Testis (tissue), 3 donors: Measurements from ENCODE around the gene NTF3. TPM values are rescaled to one million over a fixed set of nuclear protein-coding genes. Genes with fewer than 3 reads are reported as not detected.

Experiments used
- DNase-seq: peaks from one replicate; pipeline ENCODE4 v3.0.0-alpha.2; 2019
- H3K27ac ChIP-seq, 2 donors: fragments of 200-600 bp; sonication (generic); one replicate each; pipeline ENCODE4 v1.5.1; 2019
- H3K27me3 ChIP-seq: fragments of 200-600 bp; sonication (generic); one replicate; pipeline ENCODE4 v1.5.1; 2019
- H3K36me3 ChIP-seq: fragments of 200-600 bp; sonication (generic); one replicate; pipeline ENCODE4 v1.5.1; 2017; ENCODE audit warnings: low read depth; ENCODE audit errors: missing control alignments
- H3K4me1 ChIP-seq: fragments of 200-600 bp; sonication (generic); one replicate; pipeline ENCODE4 v1.5.1; 2019
- H3K4me3 ChIP-seq, 2 donors: fragments of 200-600 bp; sonication (generic); one replicate each; pipeline ENCODE4 v1.5.1; 2017 to 2019
- H3K9me3 ChIP-seq: fragments of 200-600 bp; sonication (generic); one replicate; pipeline ENCODE4 v1.5.1; 2017
- POLR2A ChIP-seq: fragments of 450-650 bp; IDR thresholded peaks from one replicate; pipeline ENCODE4 v1.6.1; 2017; ENCODE audit warnings: antibody characterized with exemption, mild to moderate bottlenecking, moderate library complexity
- WGBS, 2 donors: methylation state at CpG; one replicate each; pipeline ENCODE4 v1.1.5; 2018; 5-methylcytosine and 5-hydroxymethylcytosine counted together
- intact Hi-C: fragments of 100-400 bp; cut with DNase I; formaldehyde crosslinking; loops from one replicate; pipeline ENCODE4 v1.15.1; 2023; ENCODE audit warnings: low total_unique reads
- polyA plus RNA-seq: library from polyadenylated mRNA; stranded (reverse); fragments of 350-450 nt; fragmentation: Illumina TruSeq; extraction: RNeasy Lipid Tissue Mini Kit (QIAGEN cat#74804); gene quantifications from one replicate; pipeline ENCODE4 v1.2.3, GENCODE V29; 2014; ENCODE audit warnings: low read depth, low replicate concordance; ENCODE audit not compliant: insufficient read depth
- total RNA-seq, 2 donors: library from RNA; depleted of rRNA; stranded (reverse); fragments of >200 nt; gene quantifications; one replicate each; pipeline ENCODE4 v1.2.3, GENCODE V29; 2016
- TF ChIP-seq, protein P1 (sequence below), 3 experiments: fragments of 450-650 bp in 2 of 3; fragments of 200-600 bp in 1 of 3; sonication (generic) in 1 of 3; IDR thresholded peaks; one replicate each; pipeline ENCODE4 v1.5.1; 2016 to 2019; ENCODE audit warnings: antibody characterized with exemption in 3 of 3, mild to moderate bottlenecking in 2 of 3, moderate library complexity in 1 of 3

NTF3 gene
- total and polyA plus RNA-seq, 3 donors from 2014 or later, result 1.1 to 2.2 (median 1.4) TPM

DNA sequence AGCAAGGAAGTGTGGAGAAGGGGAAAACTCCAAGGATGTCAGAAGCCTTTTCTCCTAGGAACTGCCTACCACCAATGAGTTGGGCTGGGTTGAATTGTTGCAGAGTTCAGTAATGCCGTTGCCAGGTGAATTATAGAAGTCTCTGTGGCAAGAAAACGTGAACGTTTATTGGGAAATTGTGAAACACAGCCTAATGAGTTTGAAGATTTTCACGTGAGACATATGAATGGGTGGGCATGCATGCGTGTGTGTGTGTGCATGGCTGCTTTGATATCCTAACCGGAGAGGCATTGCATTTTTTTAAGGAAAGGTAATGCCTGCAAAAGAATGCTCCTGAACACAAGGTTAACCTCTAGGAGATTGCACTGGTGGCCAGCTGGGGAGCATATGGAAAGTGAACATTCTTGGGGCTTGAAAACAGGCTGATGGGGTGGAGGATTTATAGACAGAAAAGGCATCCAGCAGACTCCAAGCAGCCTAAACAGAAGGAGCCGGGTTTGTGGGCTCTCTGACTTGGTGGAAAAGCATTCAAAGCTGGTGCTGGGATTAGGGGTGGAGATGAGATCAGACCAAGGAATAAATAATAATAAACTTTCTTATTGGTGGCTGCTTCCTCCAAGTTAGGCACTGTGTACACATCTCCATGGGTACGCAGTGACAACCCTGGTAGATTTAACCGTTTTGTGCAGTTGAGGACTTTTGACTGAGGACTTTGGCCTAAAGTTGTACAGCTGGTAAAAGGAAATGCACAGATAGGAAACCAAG, 67.8 kb downstream of the NTF3 start:
- no peak for TF ChIP-seq POLR2A
- TF ChIP-seq, protein P1, sequence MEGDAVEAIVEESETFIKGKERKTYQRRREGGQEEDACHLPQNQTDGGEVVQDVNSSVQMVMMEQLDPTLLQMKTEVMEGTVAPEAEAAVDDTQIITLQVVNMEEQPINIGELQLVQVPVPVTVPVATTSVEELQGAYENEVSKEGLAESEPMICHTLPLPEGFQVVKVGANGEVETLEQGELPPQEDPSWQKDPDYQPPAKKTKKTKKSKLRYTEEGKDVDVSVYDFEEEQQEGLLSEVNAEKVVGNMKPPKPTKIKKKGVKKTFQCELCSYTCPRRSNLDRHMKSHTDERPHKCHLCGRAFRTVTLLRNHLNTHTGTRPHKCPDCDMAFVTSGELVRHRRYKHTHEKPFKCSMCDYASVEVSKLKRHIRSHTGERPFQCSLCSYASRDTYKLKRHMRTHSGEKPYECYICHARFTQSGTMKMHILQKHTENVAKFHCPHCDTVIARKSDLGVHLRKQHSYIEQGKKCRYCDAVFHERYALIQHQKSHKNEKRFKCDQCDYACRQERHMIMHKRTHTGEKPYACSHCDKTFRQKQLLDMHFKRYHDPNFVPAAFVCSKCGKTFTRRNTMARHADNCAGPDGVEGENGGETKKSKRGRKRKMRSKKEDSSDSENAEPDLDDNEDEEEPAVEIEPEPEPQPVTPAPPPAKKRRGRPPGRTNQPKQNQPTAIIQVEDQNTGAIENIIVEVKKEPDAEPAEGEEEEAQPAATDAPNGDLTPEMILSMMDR (IDR thresholded peaks at IDR 0.05), result no peak
- Histone ChIP-seq H3K9me3 (no peaks in the 10 kb centered on the region), H3K36me3 (no peaks in the 10 kb centered on the region), H3K27me3 (no peaks in the 10 kb centered on the region), H3K4me1 (no peaks in the 10 kb centered on the region), H3K4me3 (no peak overlapping the region), H3K27ac (no peak overlapping the region)
- intact Hi-C loops, result no loop called here
- no peak for DNase-seq
- WGBS, 2 donors, result 90 to 91% methylated on average over 9 of the region's 9 CpGs

DNA sequence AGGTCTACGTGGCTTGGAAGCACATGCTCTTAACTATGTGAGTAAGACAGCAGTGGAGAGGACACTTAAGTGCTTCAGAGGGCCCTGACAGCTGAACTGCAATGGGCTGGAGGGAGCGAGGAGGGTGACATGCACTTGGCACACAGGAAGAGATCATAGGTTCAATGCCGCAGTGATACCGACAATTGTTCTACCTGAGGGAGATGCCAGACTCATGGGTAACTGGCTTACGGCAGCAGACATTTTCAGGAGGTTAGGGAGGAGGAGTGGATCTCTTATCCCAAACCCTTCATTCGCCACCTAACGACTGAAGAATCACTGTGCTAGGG, 68.4 kb downstream of the NTF3 start:
- Histone ChIP-seq H3K4me3 (no peak overlapping the region), H3K36me3 (no peaks in the 10 kb centered on the region), H3K27ac (no peak overlapping the region), H3K27me3 (no peaks in the 10 kb centered on the region), H3K9me3 (no peaks in the 10 kb centered on the region), H3K4me1 (no peaks in the 10 kb centered on the region)
- DNase-seq, result no peak
- intact Hi-C loops, result no loop called here
- TF ChIP-seq POLR2A, result no peak
- TF ChIP-seq, protein P1 (IDR thresholded peaks at IDR 0.05), result no peak
- WGBS, 2 donors, result 79 to 80% methylated on average over 7 of the region's 7 CpGs

DNA sequence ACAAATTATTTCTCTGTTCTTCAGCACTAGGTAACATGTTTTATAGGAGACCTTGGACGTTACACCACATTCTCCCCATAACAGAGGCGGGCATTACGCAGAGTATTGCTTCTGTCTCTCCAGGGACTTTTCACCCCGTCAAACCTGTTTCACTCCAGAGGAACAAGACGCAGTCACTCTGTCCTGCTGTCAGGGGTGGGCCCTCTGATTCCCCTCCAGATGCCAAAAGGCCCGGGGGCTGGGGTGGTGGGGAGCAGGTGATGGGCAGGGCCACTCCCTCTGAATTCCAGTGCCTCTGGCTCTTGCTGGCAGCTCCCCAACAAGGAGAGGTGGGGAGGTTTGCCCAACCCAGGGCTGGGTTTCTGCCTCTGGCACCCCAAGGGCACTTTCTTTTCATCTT, 71.9 kb downstream of the NTF3 start:
- Histone ChIP-seq H3K36me3 (no peaks in the 10 kb centered on the region), H3K9me3 (no peaks in the 10 kb centered on the region), H3K27ac (no peak overlapping the region), H3K4me1 (no peaks in the 10 kb centered on the region), H3K4me3 (no peak overlapping the region), H3K27me3 (no peaks in the 10 kb centered on the region)
- WGBS, 2 donors, result 77 to 79% methylated on average over 6 of the region's 6 CpGs
- TF ChIP-seq, protein P1 (IDR thresholded peaks at IDR 0.05), result no peak
- TF ChIP-seq POLR2A, result no peak
- no peak for DNase-seq
- intact Hi-C loops, result no loop called here

DNA sequence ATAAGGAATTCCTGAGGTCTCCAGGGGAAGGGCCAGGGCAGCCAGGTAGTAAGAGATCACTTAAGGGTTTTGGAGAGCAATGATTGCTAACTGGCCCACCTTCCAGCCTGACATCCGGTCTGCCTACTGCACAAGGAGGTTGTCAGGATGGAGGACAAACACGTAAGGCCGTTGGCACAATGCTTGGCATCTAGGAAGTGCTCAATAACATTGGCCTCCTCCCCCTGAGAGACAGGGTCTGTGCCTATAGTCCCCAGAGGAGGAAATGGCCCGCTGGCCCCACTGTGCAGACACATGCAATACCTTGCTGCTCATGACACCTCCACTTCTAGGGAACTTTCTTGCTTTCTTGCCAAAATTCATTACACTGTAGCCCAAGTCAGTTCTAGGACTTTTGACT, 73.2 kb downstream of the NTF3 start:
- no peak overlapping the region for H3K27ac ChIP-seq
- DNase-seq, result no peak
- no peaks in the 10 kb centered on the region for H3K9me3 ChIP-seq
- no peaks in the 10 kb centered on the region for H3K4me1 ChIP-seq
- no peaks in the 10 kb centered on the region for H3K36me3 ChIP-seq
- TF ChIP-seq, protein P1 (IDR thresholded peaks at IDR 0.05), result no peak
- TF ChIP-seq POLR2A, result no peak
- intact Hi-C loops, result no loop called here
- no peak overlapping the region for H3K4me3 ChIP-seq
- 98 to 100% methylated on average over 3 to 4 of the region's 4 CpGs for WGBS, 2 donors
- H3K27me3 ChIP-seq, result no peaks in the 10 kb centered on the region

DNA sequence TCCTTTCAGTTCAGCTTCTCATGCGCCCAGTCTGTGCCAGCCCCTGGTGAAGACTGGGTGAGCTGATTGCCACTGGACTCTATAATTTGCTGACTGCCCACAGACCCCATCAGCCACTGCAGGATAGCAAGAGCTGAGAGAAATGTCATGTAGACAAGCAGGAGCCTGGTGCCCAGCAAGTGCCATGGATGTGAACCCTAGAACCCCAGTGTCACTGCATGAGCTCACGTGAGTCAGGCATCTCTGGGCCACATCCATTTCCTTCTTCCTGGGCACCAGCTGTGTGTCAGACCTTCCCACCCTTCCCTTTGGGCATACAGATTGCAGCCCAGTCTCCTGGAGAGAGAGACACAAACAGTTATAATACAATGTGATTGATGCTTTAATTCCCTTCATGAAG, 73.8 kb downstream of the NTF3 start:
- DNase-seq, result no peak
- no peaks in the 10 kb centered on the region for H3K9me3 ChIP-seq
- 100% methylated on average over 1 to 2 of the region's 2 CpGs for WGBS, 2 donors
- intact Hi-C loops, result no loop called here
- TF ChIP-seq POLR2A, result no peak
- TF ChIP-seq, protein P1 (IDR thresholded peaks at IDR 0.05), result no peak
- no peaks in the 10 kb centered on the region for H3K27me3 ChIP-seq
- H3K4me1 ChIP-seq, result no peaks in the 10 kb centered on the region
- no peak overlapping the region for H3K27ac ChIP-seq
- no peaks in the 10 kb centered on the region for H3K36me3 ChIP-seq
- H3K4me3 ChIP-seq, result no peak overlapping the region
